ENCODE results near the gene RNU7-1. TPM values are rescaled to one million over a fixed set of nuclear protein-coding genes. Genes with fewer than 3 reads are reported as not detected.
A peak's percentile ranks its signal among the peaks of the same experiment; 100 is the strongest.
"Not testable (repeated sequence)": the region's sequence is repeated elsewhere in the genome, so short reads cannot be mapped to it uniquely, and the experiment has no call there.

RNU7-1 gene
- total RNA-seq (not detected), polyA plus RNA-seq (not detected), total RNA-seq (0 reads per million in 6 experiments)

GRCh38 chr12:6943722-6944380, at the start of gene RNU7-1, which contains the start of gene C12orf57:
TSS of gene RNU7-1 (plus strand) at chr12:6943816.
TSS of gene C12orf57 (plus strand) at chr12:6944022. CDS start at chr12:6944122, 100 bp downstream.
- ATAC-seq (peak; percentile 63 to 73), DNase-seq (peak; percentile 57 to 93 (median 80))
- POLR2A ChIA-PET = interaction anchor here (0.6 to 18.4 kb wide), 39 partner anchors 8 to 993 kb away, joined by 3 to 1315 read pairs (median 6); partner anchors contain the start of genes ATN1, C1RL, CDCA3 and COPS7A
- peaks cover 27 to 71% (median 63%) of the 10 kb centered on the region in 4 donors for H3K4me1 Mint-ChIP-seq
- no peaks in the 10 kb centered on the region for H3K27me3 Mint-ChIP-seq
- peaks cover 0 to 3% (median 0%) of the 10 kb centered on the region in 3 donors for H3K36me3 Mint-ChIP-seq
- H3K4me3 Mint-ChIP-seq = peak within 1 kb of the TSS; percentile 93 to 99 (median 98)
- H3K27ac Mint-ChIP-seq = peak within 1 kb of the TSS; percentile 97 to 100 (median 99)
- no peaks in the 10 kb centered on the region for H3K9me3 Mint-ChIP-seq

- no peaks in the 10 kb centered on the region for H3K9me3 Mint-ChIP-seq
- H3K4me3 Mint-ChIP-seq = no peak overlapping the region
- ATAC-seq (no peak), DNase-seq (no peak)
- no peaks in the 10 kb centered on the region for H3K27me3 Mint-ChIP-seq
- peaks cover 0 to 18% (median 15%) of the 10 kb centered on the region in 4 donors for H3K4me1 Mint-ChIP-seq
- H3K36me3 Mint-ChIP-seq = no peaks in the 10 kb centered on the region
- POLR2A ChIA-PET = interaction anchor here (0.7 kb wide), 1 partner anchor 23 kb away, joined by 5 read pairs; no protein-coding TSS in a partner anchor
- H3K27ac Mint-ChIP-seq = no peak overlapping the region
Measured at GRCh38 chr12:6894321-6894720, 49.3 kb upstream of the RNU7-1 start.

- H3K27me3 Mint-ChIP-seq = no peaks in the 10 kb centered on the region
- POLR2A ChIA-PET = interaction anchor here (1.8 kb wide), 1 partner anchor 11 kb away, joined by 5 read pairs; no protein-coding TSS in a partner anchor
- DNase-seq (no peak), ATAC-seq (no peak)
- H3K27ac Mint-ChIP-seq = peak overlapping the region in 1 of 10 donors; percentile 29
- no peak overlapping the region for H3K4me3 Mint-ChIP-seq
- peaks cover 0 to 11% (median 4%) of the 10 kb centered on the region in 4 donors for H3K4me1 Mint-ChIP-seq
- no peaks in the 10 kb centered on the region for H3K36me3 Mint-ChIP-seq
- no peaks in the 10 kb centered on the region for H3K9me3 Mint-ChIP-seq
Measured at GRCh38 chr12:6896846-6897435, 46.7 kb upstream of the RNU7-1 start.

GRCh38 chr12:6899427-6899826, 44.2 kb upstream of the RNU7-1 start:
- Mint-ChIP-seq H3K9me3 (no peaks in the 10 kb centered on the region), H3K27ac (no peak overlapping the region)
- ATAC-seq = no peak

GRCh38 chr12:6899837-6900519, 43.6 kb upstream of the RNU7-1 start:
- Mint-ChIP-seq H3K4me3 (no peak overlapping the region), H3K27me3 (no peaks in the 10 kb centered on the region), H3K4me1 (peaks cover 0 to 9% (median 5%) of the 10 kb centered on the region in 4 donors), H3K9me3 (no peaks in the 10 kb centered on the region), H3K36me3 (no peaks in the 10 kb centered on the region), H3K27ac (peak overlapping the region in 1 of 10 donors; percentile 3)
- DNase-seq (no peak), ATAC-seq (no peak)
- POLR2A ChIA-PET = no interaction called here

More at GRCh38 chr12:6899427-6899826, 44.2 kb upstream of the RNU7-1 start:
- no peak for DNase-seq
- Mint-ChIP-seq H3K36me3 (no peaks in the 10 kb centered on the region), H3K4me1 (peaks cover 0 to 9% (median 5%) of the 10 kb centered on the region in 4 donors), H3K27me3 (no peaks in the 10 kb centered on the region), H3K4me3 (no peak overlapping the region)
- POLR2A ChIA-PET = no interaction called here

- POLR2A ChIA-PET = interaction anchor here (0.6 to 4.7 kb wide), 6 partner anchors 10 to 85 kb away, joined by 3 to 43 read pairs (median 4); partner anchors contain the start of genes ENO2 and SPSB2
- no peaks in the 10 kb centered on the region for H3K36me3 Mint-ChIP-seq
- H3K4me1 Mint-ChIP-seq = peaks cover 0 to 9% (median 5%) of the 10 kb centered on the region in 4 donors
- no peak for ATAC-seq
- peak overlapping the region in 1 of 10 donors; percentile 5 for H3K27ac Mint-ChIP-seq
- H3K27me3 Mint-ChIP-seq = no peaks in the 10 kb centered on the region
- no peak for DNase-seq
- no peak overlapping the region for H3K4me3 Mint-ChIP-seq
- no peaks in the 10 kb centered on the region for H3K9me3 Mint-ChIP-seq
Measured at GRCh38 chr12:6902448-6902847, 41.2 kb upstream of the RNU7-1 start.

- no peak overlapping the region for H3K27ac Mint-ChIP-seq
- H3K27me3 Mint-ChIP-seq = no peaks in the 10 kb centered on the region
- DNase-seq = no peak
- H3K4me3 Mint-ChIP-seq = peak overlapping the region in 2 of 10 donors; percentile 9 to 45
- H3K36me3 Mint-ChIP-seq = no peaks in the 10 kb centered on the region
- no peak for ATAC-seq
- no peaks in the 10 kb centered on the region for H3K9me3 Mint-ChIP-seq
- peaks cover 0 to 9% (median 5%) of the 10 kb centered on the region in 4 donors for H3K4me1 Mint-ChIP-seq
- POLR2A ChIA-PET = interaction anchor here (0.9 to 4.7 kb wide), 5 partner anchors 11 to 39 kb away, joined by 5 to 43 read pairs (median 9); partner anchors contain the start of genes ENO2, RNU7-1 and SPSB2
Measured at GRCh38 chr12:6903722-6904121, 39.9 kb upstream of the RNU7-1 start.

- H3K4me3 Mint-ChIP-seq = peak within 1 kb of the TSS in 2 of 10 donors; percentile 9 to 45
- POLR2A ChIA-PET = interaction anchor here (0.7 to 4.7 kb wide), 10 partner anchors 10 to 203 kb away, joined by 3 to 43 read pairs (median 5); partner anchors contain the start of genes ENO2, RNU7-1, SPSB2 and TPI1
- DNase-seq = peak; percentile 89 to 99 (median 97)
- no peaks in the 10 kb centered on the region for H3K36me3 Mint-ChIP-seq
- no peaks in the 10 kb centered on the region for H3K9me3 Mint-ChIP-seq
- H3K27ac Mint-ChIP-seq = no peak within 1 kb of the TSS
- ATAC-seq = peak; percentile 93 to 94
- H3K27me3 Mint-ChIP-seq = no peaks in the 10 kb centered on the region
- peaks cover under 1 to 5% (median 4%) of the 10 kb centered on the region in 4 donors for H3K4me1 Mint-ChIP-seq
Measured at GRCh38 chr12:6904280-6905276, 39.0 kb upstream of the RNU7-1 start, which contains the start of gene LRRC23. TSS of gene LRRC23 (plus strand) at chr12:6904822. CDS start at chr12:6905634, 812 bp downstream.

- POLR2A ChIA-PET = interaction anchor here (0.7 to 4.7 kb wide), 10 partner anchors 9 to 202 kb away, joined by 3 to 43 read pairs (median 4); partner anchors contain the start of genes ENO2, RNU7-1, SPSB2 and TPI1
- ATAC-seq = no peak
- no peaks in the 10 kb centered on the region for H3K27me3 Mint-ChIP-seq
Measured at GRCh38 chr12:6905414-6906040, 38.1 kb upstream of the RNU7-1 start.

GRCh38 chr12:6908141-6908540, 35.5 kb upstream of the RNU7-1 start:
- not testable (repeated sequence) for H3K4me1 Mint-ChIP-seq, H3K27me3 Mint-ChIP-seq, DNase-seq, ATAC-seq, H3K36me3 Mint-ChIP-seq, H3K4me3 Mint-ChIP-seq, H3K9me3 Mint-ChIP-seq
- POLR2A ChIA-PET = interaction anchor here (0.6 to 1.8 kb wide), 7 partner anchors 9 to 63 kb away, joined by 3 to 5 read pairs (median 4); no protein-coding TSS in a partner anchor
- H3K27ac Mint-ChIP-seq = peak overlapping the region in 3 of 10 donors; percentile 7 to 86 (median 71)

More at GRCh38 chr12:6905414-6906040, 38.1 kb upstream of the RNU7-1 start:
- Mint-ChIP-seq H3K36me3 (no peaks in the 10 kb centered on the region), H3K4me3 (no peak overlapping the region), H3K27ac (no peak overlapping the region), H3K4me1 (peaks cover 0 to 5% (median 1%) of the 10 kb centered on the region in 4 donors), H3K9me3 (no peaks in the 10 kb centered on the region)
- no peak for DNase-seq

All from naive thymus-derived CD8-positive, alpha-beta T cell (primary cell).